ENCODE results near the gene MAPRE2.

Gene MAPRE2

GRCh38 chr18:35097763-35098162, 56.5 kb downstream of the MAPRE2 start:
- no peak overlapping the region for H3K27ac ChIP-seq (ENCODE audit: poor library complexity, severe bottlenecking)
- no peaks in the 10 kb centered on the region for H3K36me3 ChIP-seq (ENCODE audit: low read depth)
- DNase-seq (ENCODE audit: low spot score), result no peak
- TF ChIP-seq, protein P1, sequence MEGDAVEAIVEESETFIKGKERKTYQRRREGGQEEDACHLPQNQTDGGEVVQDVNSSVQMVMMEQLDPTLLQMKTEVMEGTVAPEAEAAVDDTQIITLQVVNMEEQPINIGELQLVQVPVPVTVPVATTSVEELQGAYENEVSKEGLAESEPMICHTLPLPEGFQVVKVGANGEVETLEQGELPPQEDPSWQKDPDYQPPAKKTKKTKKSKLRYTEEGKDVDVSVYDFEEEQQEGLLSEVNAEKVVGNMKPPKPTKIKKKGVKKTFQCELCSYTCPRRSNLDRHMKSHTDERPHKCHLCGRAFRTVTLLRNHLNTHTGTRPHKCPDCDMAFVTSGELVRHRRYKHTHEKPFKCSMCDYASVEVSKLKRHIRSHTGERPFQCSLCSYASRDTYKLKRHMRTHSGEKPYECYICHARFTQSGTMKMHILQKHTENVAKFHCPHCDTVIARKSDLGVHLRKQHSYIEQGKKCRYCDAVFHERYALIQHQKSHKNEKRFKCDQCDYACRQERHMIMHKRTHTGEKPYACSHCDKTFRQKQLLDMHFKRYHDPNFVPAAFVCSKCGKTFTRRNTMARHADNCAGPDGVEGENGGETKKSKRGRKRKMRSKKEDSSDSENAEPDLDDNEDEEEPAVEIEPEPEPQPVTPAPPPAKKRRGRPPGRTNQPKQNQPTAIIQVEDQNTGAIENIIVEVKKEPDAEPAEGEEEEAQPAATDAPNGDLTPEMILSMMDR (IDR thresholded peaks at IDR 0.05; ENCODE audit: poor library complexity, severe bottlenecking), result no peak
- ATAC-seq (ENCODE audit: low read depth), result no peak
- H3K9me3 ChIP-seq (ENCODE audit: severe bottlenecking), result no peaks in the 10 kb centered on the region
- no peaks in the 10 kb centered on the region for H3K4me1 ChIP-seq (ENCODE audit: insufficient read depth, poor library complexity, severe bottlenecking)
- no peak overlapping the region for H3K4me3 ChIP-seq (ENCODE audit: severe bottlenecking)
- H3K27me3 ChIP-seq (ENCODE audit: insufficient read depth, poor library complexity, severe bottlenecking), result no peaks in the 10 kb centered on the region

DNA sequence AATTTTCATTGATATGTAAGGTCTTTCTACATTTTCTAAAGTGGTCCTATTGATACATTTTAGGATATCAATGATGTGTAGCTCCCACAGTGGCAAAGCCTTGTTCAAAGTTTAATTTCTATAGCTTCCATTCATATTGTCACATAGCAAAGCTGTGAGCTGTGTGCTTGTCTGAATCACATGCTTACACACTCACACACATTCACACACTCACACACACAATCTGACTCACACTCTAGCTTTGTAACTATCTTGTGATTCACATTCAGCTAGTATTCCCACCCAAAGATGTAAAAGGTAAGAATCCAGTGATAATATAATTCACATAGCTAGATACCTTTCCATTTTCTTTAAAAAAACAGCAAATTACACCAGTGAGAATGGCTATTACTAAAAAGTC, 58.7 kb downstream of the MAPRE2 start:
- TF ChIP-seq, protein P1 (IDR thresholded peaks at IDR 0.05; ENCODE audit: poor library complexity, severe bottlenecking), result no peak

GRCh38 chr18:35104391-35105051, 63.3 kb downstream of the MAPRE2 start:
- ATAC-seq (ENCODE audit: low read depth) (no peak), DNase-seq (ENCODE audit: low spot score) (no peak)
- H3K4me1 ChIP-seq (ENCODE audit: insufficient read depth, poor library complexity, severe bottlenecking), result no peaks in the 10 kb centered on the region
- no peak overlapping the region for H3K27ac ChIP-seq (ENCODE audit: poor library complexity, severe bottlenecking)
- no peaks in the 10 kb centered on the region for H3K27me3 ChIP-seq (ENCODE audit: insufficient read depth, poor library complexity, severe bottlenecking)
- no peak overlapping the region for H3K4me3 ChIP-seq (ENCODE audit: severe bottlenecking)
- H3K36me3 ChIP-seq (ENCODE audit: low read depth), result no peaks in the 10 kb centered on the region
- TF ChIP-seq, protein P1 (IDR thresholded peaks at IDR 0.05; ENCODE audit: poor library complexity, severe bottlenecking), result no peak
- no peaks in the 10 kb centered on the region for H3K9me3 ChIP-seq (ENCODE audit: severe bottlenecking)

More for the DNA sequence above, 58.7 kb downstream of the MAPRE2 start:
- Histone ChIP-seq H3K4me1 (ENCODE audit: insufficient read depth, poor library complexity, severe bottlenecking) (no peaks in the 10 kb centered on the region), H3K4me3 (ENCODE audit: severe bottlenecking) (no peak overlapping the region), H3K27me3 (ENCODE audit: insufficient read depth, poor library complexity, severe bottlenecking) (no peaks in the 10 kb centered on the region), H3K9me3 (ENCODE audit: severe bottlenecking) (no peaks in the 10 kb centered on the region), H3K36me3 (ENCODE audit: low read depth) (no peaks in the 10 kb centered on the region), H3K27ac (ENCODE audit: poor library complexity, severe bottlenecking) (no peak overlapping the region)
- ATAC-seq (ENCODE audit: low read depth) (no peak), DNase-seq (ENCODE audit: low spot score) (no peak)

GRCh38 chr18:35106013-35106844, 65.0 kb downstream of the MAPRE2 start:
- H3K36me3 ChIP-seq (ENCODE audit: low read depth), result no peaks in the 10 kb centered on the region
- peaks cover 2% of the 10 kb centered on the region for H3K27me3 ChIP-seq (ENCODE audit: insufficient read depth, poor library complexity, severe bottlenecking)
- ATAC-seq (ENCODE audit: low read depth) (no peak), DNase-seq (ENCODE audit: low spot score) (no peak)
- H3K27ac ChIP-seq (ENCODE audit: poor library complexity, severe bottlenecking), result no peak overlapping the region
- no peaks in the 10 kb centered on the region for H3K9me3 ChIP-seq (ENCODE audit: severe bottlenecking)
- H3K4me3 ChIP-seq (ENCODE audit: severe bottlenecking), result no peak overlapping the region
- TF ChIP-seq, protein P1 (IDR thresholded peaks at IDR 0.05; ENCODE audit: poor library complexity, severe bottlenecking), result no peak
- H3K4me1 ChIP-seq (ENCODE audit: insufficient read depth, poor library complexity, severe bottlenecking), result no peaks in the 10 kb centered on the region

DNA sequence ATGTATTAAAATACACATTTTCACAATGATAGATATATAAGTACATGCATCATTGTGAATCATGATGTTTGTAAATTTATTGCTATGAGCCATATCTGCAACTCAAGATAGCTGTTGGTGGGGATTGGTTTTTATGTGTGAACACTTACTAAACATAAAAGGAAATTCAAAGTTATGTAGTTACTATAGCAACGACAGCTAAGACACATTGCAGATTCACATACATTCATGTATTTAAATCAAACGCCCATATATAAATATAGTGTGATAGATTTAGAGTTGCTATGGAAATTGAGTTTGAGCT, 65.6 kb downstream of the MAPRE2 start:
- Histone ChIP-seq H3K9me3 (ENCODE audit: severe bottlenecking) (no peaks in the 10 kb centered on the region), H3K4me3 (ENCODE audit: severe bottlenecking) (no peak overlapping the region), H3K36me3 (ENCODE audit: low read depth) (no peaks in the 10 kb centered on the region), H3K27me3 (ENCODE audit: insufficient read depth, poor library complexity, severe bottlenecking) (peaks cover 2% of the 10 kb centered on the region), H3K4me1 (ENCODE audit: insufficient read depth, poor library complexity, severe bottlenecking) (no peaks in the 10 kb centered on the region), H3K27ac (ENCODE audit: poor library complexity, severe bottlenecking) (no peak overlapping the region)
- TF ChIP-seq, protein P1 (IDR thresholded peaks at IDR 0.05; ENCODE audit: poor library complexity, severe bottlenecking), result no peak
- ATAC-seq (ENCODE audit: low read depth) (no peak), DNase-seq (ENCODE audit: low spot score) (no peak)

Measured in RWPE2 (cell line).